Memory B cell (primary cell): ENCODE measurements around the gene EVA1A.
"Not testable (repeated sequence)": the region's sequence is repeated elsewhere in the genome, so short reads cannot be mapped to it uniquely, and the experiment has no call there.

Experiments
- ATAC-seq: fragments of 150-1000 bp; cut with Tn5 transposase; 2 replicates; pipeline ENCODE4 v1.10.0; 2021; ENCODE audit warnings: low read depth, mild to moderate bottlenecking, moderate library complexity
- DNase-seq, 2 donors: peaks; one replicate each; pipeline ENCODE4 v3.0.0; 2022; ENCODE audit warnings: low spot score in 2 of 2
- H3K27ac Mint-ChIP-seq: one replicate; pipeline ENCODE4 v1.8.0; 2022; ENCODE audit warnings: mild to moderate bottlenecking, moderate library complexity, mixed read lengths
- H3K27me3 Mint-ChIP-seq: one replicate; pipeline ENCODE4 v1.8.0; 2022; ENCODE audit warnings: mixed read lengths
- H3K36me3 Mint-ChIP-seq: one replicate; pipeline ENCODE4 v1.8.0; 2022; ENCODE audit warnings: mild to moderate bottlenecking, mixed read lengths
- H3K4me1 Mint-ChIP-seq: one replicate; pipeline ENCODE4 v1.8.0; 2022; ENCODE audit warnings: mixed read lengths
- H3K4me3 Mint-ChIP-seq: one replicate; pipeline ENCODE4 v1.8.0; 2022; ENCODE audit warnings: mild to moderate bottlenecking, moderate library complexity, mixed read lengths
- H3K9me3 Mint-ChIP-seq: one replicate; pipeline ENCODE4 v1.8.0; 2022; ENCODE audit warnings: mixed read lengths

The EVA1A gene

DNA sequence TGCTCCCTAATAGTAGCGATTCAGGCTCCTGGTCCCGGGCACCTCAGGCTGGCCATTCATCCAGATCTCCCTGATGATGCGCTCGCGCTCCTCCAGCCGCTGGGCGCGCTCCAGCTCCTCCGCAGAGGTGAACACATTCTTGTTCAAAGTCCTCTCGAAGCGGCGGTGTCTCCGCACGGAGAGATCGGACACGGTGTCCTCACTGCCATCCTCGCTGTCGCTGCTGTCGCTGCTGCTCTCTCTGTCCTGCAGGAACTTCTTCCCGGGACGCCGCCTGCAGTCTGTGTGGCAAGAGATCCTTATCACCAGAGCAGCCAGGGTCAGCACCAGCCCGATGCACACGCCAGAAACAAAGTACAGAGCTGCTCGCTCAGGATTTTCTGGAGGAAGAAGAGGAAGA lies 67.5 kb downstream of the EVA1A start:
- H3K36me3 Mint-ChIP-seq = no peaks in the 10 kb centered on the region
- peaks cover 7% of the 10 kb centered on the region for H3K27me3 Mint-ChIP-seq
- no peak overlapping the region for H3K4me3 Mint-ChIP-seq
- no peak for DNase-seq
- no peak overlapping the region for H3K27ac Mint-ChIP-seq
- no peaks in the 10 kb centered on the region for H3K9me3 Mint-ChIP-seq
- no peak for ATAC-seq
- H3K4me1 Mint-ChIP-seq = no peaks in the 10 kb centered on the region

DNA sequence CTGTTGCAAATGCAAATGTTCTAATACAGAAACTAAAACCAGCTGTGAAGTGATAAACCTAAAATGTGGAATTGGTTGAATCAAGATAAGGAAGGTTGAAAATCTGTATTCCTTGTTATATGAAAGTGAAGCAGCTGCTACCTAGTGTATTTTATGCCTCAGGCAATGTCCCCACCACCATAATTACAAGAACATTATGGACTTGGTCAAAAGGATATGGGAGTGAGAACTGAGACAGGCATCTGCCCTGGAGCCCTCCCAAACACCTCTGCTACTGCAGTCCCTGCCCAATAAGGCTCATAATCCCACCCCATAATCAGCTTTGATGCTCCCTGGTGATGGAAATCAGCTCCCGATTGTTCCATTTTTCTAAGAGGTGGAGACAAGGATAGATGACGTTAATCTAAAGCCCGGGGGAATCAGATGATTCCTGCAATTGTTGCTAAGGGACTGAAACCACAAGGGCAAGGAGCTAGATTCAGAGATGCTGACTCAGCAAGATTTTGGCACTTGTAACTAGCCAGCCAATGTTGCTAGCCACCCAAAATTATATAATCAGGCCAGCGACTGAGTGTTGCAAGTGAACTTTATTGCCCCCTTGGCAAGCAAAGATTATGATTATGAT lies 69.5 kb downstream of the EVA1A start:
- peaks cover 2% of the 10 kb centered on the region for H3K36me3 Mint-ChIP-seq
- ATAC-seq (no peak), DNase-seq (no peak)
- H3K27me3 Mint-ChIP-seq = peaks cover 10% of the 10 kb centered on the region
- peaks cover 3% of the 10 kb centered on the region for H3K9me3 Mint-ChIP-seq
- no peak overlapping the region for H3K4me3 Mint-ChIP-seq
- no peaks in the 10 kb centered on the region for H3K4me1 Mint-ChIP-seq
- H3K27ac Mint-ChIP-seq = no peak overlapping the region

DNA sequence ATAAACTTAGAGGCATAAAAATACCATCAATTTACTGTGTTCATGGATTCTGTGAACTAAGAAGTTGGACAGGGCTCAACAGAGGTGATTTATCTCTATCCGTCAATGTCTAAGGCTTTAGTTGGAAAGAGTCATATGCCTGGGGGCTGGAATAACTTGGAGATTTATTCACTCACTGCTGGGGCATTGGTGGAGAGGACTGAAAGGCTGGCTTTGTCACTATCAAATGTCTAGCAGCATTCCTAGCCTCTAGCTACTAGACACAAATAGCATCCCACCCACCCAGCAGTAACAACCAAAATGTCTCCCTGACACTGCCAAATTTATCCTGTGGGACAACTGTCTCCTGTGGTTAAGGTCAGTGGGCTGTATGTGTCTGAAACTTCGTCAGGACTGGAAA lies 71.0 kb downstream of the EVA1A start:
- ATAC-seq = no peak
- H3K27ac Mint-ChIP-seq = no peak overlapping the region
- DNase-seq = no peak
- peaks cover 12% of the 10 kb centered on the region for H3K27me3 Mint-ChIP-seq
- peaks cover 4% of the 10 kb centered on the region for H3K36me3 Mint-ChIP-seq
- H3K4me3 Mint-ChIP-seq = no peak overlapping the region
- H3K4me1 Mint-ChIP-seq = no peaks in the 10 kb centered on the region
- peaks cover 3% of the 10 kb centered on the region for H3K9me3 Mint-ChIP-seq

DNA sequence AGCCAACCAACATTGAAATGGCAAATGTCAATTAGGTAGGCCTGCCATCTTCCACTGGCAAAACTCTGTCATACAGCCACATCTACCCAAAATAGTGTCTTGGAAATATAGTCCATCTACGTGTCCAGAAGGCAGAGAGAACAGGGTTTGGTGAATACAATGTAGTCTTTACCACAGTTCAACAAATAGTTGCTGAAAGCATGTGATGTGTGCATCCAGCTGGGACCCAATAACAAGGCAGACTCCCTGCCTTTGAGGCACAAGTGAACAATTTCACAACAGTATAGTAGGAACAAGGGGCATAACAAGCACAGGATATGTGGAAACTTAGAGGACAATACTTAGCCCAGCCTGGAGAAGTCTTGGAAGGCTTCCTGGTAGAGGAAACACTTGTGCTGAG lies 72.6 kb downstream of the EVA1A start:
- Mint-ChIP-seq H3K27me3 (peaks cover 15% of the 10 kb centered on the region), H3K27ac (no peak overlapping the region), H3K36me3 (peaks cover 4% of the 10 kb centered on the region), H3K9me3 (peaks cover 3% of the 10 kb centered on the region), H3K4me1 (no peaks in the 10 kb centered on the region), H3K4me3 (no peak overlapping the region)
- DNase-seq (no peak), ATAC-seq (no peak)

DNA sequence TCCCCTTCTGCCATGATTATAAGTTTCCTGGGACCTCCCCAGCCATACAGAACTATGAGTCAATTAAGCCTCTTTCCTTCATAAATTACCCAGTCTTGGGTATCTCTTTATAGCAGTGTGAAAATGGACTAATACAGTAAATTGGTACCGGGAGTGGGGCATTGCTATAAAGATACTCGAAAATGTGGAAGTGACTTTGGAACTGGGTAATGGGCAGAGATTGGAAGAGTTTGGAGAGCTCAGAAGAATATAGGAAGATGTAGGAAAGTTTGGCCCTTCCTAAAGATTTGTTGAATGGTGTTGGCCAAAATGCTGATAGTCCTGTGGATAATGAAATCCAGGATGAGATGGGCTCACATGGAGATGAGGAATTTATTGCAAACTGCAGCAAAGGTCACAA lies 74.0 kb downstream of the EVA1A start:
- not testable (repeated sequence) for H3K27ac Mint-ChIP-seq, ATAC-seq, DNase-seq

DNA sequence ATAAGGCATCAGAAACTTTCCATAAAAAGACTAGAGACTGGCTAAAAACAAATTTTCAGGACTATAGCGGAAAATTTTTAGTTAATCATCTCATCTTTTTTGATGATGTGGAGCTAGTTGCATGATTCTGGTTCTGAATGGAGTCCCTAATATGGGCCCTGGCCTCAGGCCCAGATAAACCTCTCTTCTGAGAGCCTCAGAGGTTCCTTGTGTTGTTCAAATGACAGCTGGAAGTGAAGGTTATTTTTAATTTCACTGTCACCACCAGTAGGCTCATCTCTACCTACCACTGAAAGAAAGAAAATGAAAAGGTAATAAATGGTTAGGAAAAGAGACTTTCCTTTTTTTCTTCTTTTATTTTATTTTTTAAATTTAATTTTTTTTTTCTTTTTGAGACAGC lies 75.9 kb downstream of the EVA1A start:
- peaks cover 18% of the 10 kb centered on the region for H3K27me3 Mint-ChIP-seq

More for the DNA sequence above, 74.0 kb downstream of the EVA1A start:
- H3K9me3 Mint-ChIP-seq, H3K4me1 Mint-ChIP-seq, H3K4me3 Mint-ChIP-seq, H3K36me3 Mint-ChIP-seq: not testable (repeated sequence)
- peaks cover 15% of the 10 kb centered on the region for H3K27me3 Mint-ChIP-seq

DNA sequence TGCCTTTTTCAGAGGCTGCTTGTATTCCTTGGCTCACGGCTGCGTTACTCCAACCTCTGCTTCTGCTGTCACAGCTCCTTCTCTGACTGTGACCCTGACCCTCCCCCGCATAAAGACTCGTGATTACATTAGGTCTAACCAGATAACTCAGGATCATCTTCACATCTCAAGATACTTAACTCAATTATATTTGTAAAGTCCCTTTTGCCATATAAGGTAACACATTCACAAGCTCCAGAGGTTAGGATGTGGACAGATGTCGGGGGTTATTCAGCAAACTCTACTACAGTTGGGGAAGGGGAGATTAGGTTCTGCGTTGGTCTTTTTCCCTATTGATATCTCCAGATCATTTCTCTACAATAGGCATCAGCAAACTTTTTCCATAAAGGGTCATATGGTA lies 76.9 kb downstream of the EVA1A start:
- Mint-ChIP-seq H3K27ac (no peak overlapping the region), H3K36me3 (peaks cover 4% of the 10 kb centered on the region), H3K4me3 (no peak overlapping the region), H3K4me1 (no peaks in the 10 kb centered on the region), H3K27me3 (peaks cover 14% of the 10 kb centered on the region), H3K9me3 (peaks cover 3% of the 10 kb centered on the region)
- no peak for DNase-seq
- no peak for ATAC-seq

More for the DNA sequence above, 75.9 kb downstream of the EVA1A start:
- Mint-ChIP-seq H3K27ac (no peak overlapping the region), H3K36me3 (peaks cover 4% of the 10 kb centered on the region), H3K9me3 (peaks cover 3% of the 10 kb centered on the region), H3K4me3 (no peak overlapping the region), H3K4me1 (no peaks in the 10 kb centered on the region)
- no peak for DNase-seq
- ATAC-seq = no peak

DNA sequence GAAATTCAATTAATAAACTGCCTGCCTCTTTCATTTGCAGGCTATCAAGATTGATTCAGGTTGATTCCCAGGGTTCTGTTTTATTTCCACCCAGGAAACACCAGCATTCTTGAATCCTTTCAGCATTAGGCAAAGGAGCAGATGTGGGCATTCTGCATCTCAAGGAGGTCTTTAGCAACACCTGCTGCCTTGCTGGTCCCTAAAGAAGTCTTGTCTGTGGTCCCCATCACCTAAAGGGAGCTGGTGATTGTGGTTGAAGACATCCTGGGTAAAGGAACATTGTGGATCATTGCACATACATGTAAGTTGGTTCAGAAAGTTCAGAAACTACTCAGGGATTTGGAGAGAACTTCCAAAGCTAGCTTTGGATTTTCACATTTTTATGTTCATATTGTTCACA lies 78.3 kb downstream of the EVA1A start:
- Mint-ChIP-seq H3K36me3 (peaks cover 4% of the 10 kb centered on the region), H3K27me3 (peaks cover 14% of the 10 kb centered on the region), H3K9me3 (peaks cover 5% of the 10 kb centered on the region), H3K4me1 (no peaks in the 10 kb centered on the region), H3K27ac (no peak overlapping the region), H3K4me3 (no peak overlapping the region)
- no peak for ATAC-seq
- no peak for DNase-seq

DNA sequence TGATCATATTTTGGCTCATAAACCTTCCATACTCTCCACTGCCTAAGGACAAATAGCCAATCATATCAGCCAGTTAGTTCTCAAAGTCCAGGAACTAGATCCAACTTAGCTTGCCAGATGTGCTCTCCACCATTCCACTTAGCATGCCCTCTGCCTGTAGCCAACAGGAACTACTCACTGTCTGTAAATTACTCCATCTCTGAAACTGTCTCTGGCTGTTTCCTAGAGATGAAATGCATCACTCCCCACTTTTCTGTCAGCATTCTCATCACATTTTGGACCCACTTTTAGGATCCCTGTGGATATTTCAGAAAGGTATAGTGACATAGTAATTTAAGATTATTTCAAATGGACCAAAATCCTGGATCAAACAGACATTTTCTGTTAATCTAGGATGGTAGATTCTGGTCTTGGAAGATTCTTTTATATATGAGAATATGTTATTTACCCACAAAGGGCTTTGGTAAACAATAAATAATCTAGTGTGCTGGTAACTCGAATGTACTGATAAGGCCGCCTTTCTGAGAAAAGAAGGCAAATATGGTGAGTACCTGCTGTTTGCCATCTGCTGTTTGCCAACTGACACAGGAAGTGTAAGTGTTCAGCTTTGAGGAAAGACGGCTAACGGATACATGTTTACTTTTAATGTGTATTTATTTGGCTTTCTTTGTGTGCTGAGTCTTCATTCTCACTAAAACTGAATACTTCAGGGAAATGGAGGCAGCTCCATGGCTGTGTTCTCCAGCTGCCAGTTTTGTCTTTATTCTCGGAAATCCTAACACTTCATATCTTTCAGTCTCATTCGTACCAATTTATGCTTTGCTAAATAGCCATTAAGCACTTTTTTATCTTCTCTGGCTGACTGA lies 79.5 kb downstream of the EVA1A start:
- H3K36me3 Mint-ChIP-seq = peaks cover 1% of the 10 kb centered on the region
- H3K27ac Mint-ChIP-seq = no peak overlapping the region
- H3K9me3 Mint-ChIP-seq = peaks cover 4% of the 10 kb centered on the region
- no peak overlapping the region for H3K4me3 Mint-ChIP-seq
- DNase-seq (no peak), ATAC-seq (no peak)
- H3K4me1 Mint-ChIP-seq = no peaks in the 10 kb centered on the region
- H3K27me3 Mint-ChIP-seq = peaks cover 17% of the 10 kb centered on the region

DNA sequence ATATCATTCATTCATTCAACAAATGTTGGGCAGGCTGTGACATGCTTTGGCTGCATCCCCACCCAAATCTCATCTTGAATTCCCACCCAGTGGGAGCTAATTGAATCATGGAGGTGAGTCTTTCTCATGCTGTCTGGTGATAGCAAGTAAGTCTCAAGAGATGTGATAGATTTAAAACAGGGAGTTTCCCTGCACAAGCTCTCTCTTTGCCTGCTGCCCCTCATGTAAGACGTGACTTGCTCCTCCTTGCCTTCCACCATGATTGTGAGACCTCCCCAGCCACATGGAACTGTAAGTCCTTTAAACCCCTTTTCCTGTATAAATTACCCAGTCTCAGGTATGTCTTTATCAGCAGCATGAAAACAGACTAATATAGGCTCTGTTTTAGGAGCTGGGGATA lies 83.0 kb downstream of the EVA1A start:
- H3K9me3 Mint-ChIP-seq, H3K27ac Mint-ChIP-seq, ATAC-seq: not testable (repeated sequence)

DNA sequence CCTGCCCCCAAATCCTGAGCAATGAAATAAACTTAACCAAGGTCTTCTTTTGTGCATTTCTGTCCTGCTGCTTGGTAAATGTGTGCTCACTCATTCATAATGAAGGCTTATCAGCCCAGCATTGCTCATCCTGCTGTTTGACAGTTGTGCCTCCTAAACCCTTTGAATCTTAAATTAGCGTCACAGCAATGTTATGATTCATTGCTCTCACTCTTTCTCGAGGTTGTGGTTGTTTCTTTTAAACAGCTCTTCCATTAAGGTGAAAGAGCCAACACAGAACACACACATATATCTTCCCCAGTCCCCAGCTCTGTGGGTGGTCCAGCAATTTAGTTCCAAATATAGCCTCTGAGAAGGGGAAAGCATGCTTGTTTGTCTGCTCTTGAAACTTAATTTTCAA lies 84.0 kb downstream of the EVA1A start:
- Mint-ChIP-seq H3K27ac (no peak overlapping the region), H3K27me3 (peaks cover 15% of the 10 kb centered on the region), H3K36me3 (no peaks in the 10 kb centered on the region), H3K9me3 (peaks cover 4% of the 10 kb centered on the region), H3K4me3 (no peak overlapping the region), H3K4me1 (no peaks in the 10 kb centered on the region)
- DNase-seq (no peak), ATAC-seq (no peak)

More for the DNA sequence above, 83.0 kb downstream of the EVA1A start:
- not testable (repeated sequence) for H3K36me3 Mint-ChIP-seq, H3K4me1 Mint-ChIP-seq, DNase-seq, H3K4me3 Mint-ChIP-seq
- H3K27me3 Mint-ChIP-seq = peaks cover 15% of the 10 kb centered on the region

DNA sequence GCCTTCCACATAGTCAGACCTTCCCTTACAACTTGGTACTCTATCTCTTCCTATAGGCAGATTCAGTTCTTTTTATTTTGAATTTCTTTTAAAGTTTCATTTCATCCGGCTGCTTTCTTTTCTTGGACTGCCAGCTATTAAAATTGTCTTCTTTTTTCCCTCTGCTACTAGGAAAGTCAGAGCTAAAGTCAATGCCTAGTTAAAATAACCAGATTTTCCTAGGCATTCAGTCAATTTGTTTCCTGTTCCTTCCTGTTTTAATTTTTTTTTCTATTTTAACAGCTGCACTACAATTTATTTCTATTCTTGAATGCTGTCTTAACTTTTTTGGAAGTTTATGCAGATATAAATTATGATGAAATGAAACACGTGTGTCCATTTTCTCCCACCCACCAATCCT lies 84.8 kb downstream of the EVA1A start:
- Mint-ChIP-seq H3K27ac (no peak overlapping the region), H3K36me3 (no peaks in the 10 kb centered on the region), H3K27me3 (peaks cover 14% of the 10 kb centered on the region), H3K4me1 (no peaks in the 10 kb centered on the region), H3K9me3 (peaks cover 4% of the 10 kb centered on the region), H3K4me3 (no peak overlapping the region)
- no peak for DNase-seq
- no peak for ATAC-seq

DNA sequence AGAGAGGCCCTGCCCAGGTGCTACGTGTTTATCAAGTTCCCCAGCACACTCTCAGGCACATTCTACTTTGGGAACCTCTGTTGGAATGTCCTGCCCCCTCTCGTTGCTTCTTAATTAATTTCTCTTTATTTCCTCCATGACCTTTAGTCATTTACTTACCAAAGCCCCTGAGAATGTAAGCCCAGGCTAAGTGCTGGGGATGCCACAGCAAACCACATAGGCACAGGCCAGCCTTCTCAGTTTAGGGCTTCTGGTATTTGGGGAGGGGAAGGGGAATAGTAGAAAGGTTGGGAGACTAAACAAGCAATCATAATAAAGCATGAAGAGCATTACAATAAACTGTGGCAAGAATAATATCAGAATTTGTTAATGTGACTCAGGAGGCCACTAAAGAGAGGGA lies 85.7 kb downstream of the EVA1A start:
- peaks cover 13% of the 10 kb centered on the region for H3K27me3 Mint-ChIP-seq
- no peaks in the 10 kb centered on the region for H3K36me3 Mint-ChIP-seq
- no peak overlapping the region for H3K4me3 Mint-ChIP-seq
- H3K9me3 Mint-ChIP-seq = peaks cover 4% of the 10 kb centered on the region
- H3K27ac Mint-ChIP-seq = no peak overlapping the region
- no peaks in the 10 kb centered on the region for H3K4me1 Mint-ChIP-seq
- ATAC-seq (no peak), DNase-seq (no peak)

DNA sequence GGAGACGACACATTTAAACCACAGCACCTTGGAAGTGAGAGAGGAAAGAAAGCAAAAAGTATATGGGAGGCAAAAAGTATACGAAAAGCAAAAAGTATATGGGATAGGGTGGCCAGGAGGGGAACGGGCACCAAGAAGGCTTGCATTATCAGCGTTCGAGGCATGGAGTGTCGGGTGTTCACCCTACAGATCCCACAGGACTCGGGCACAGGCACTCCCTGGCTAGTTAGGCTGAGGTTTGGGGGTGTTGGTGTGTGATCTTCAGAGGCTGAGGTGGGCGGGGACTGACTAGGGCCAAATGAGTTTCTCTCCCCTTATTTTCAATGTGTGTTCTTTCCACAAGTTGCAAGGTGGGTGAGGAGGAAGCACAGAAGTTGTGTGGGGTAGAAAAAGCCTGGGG lies 86.6 kb downstream of the EVA1A start:
- H3K4me3 Mint-ChIP-seq = no peak overlapping the region
- DNase-seq (no peak), ATAC-seq (no peak)
- H3K27me3 Mint-ChIP-seq = peaks cover 13% of the 10 kb centered on the region
- H3K27ac Mint-ChIP-seq = no peak overlapping the region
- no peaks in the 10 kb centered on the region for H3K36me3 Mint-ChIP-seq
- H3K9me3 Mint-ChIP-seq = peaks cover 4% of the 10 kb centered on the region
- H3K4me1 Mint-ChIP-seq = no peaks in the 10 kb centered on the region
